Activated B cell treated with CpG ODN at 0.5 μM for 24 hours (primary cell): ENCODE measurements around the gene RUFY1. TPM values are rescaled to one million over a fixed set of nuclear protein-coding genes. Genes with fewer than 3 reads are reported as not detected.
A peak's percentile ranks its signal among the peaks of the same experiment; 100 is the strongest.
"Not testable (repeated sequence)": the region's sequence is repeated elsewhere in the genome, so short reads cannot be mapped to it uniquely, and the experiment has no call there.

Experiments used
- ATAC-seq: fragments of 200-7000 bp; cut with Tn5 transposase; one replicate; pipeline ENCODE4 v1.10.0; 2021; ENCODE audit warnings: low read depth, mild to moderate bottlenecking, moderate library complexity
- CTCF ChIA-PET: fragments of 350-600 bp; sonication (Branson Sonifier 250); formaldehyde crosslinking; loops from one replicate; lab custom pipeline; 2021; ENCODE audit warnings: antibody characterized with exemption; lab: Charles Lee
- POLR2A ChIA-PET: fragments of 350-600 bp; sonication (Branson Sonifier 250); formaldehyde crosslinking; loops from one replicate; lab custom pipeline; 2021; ENCODE audit warnings: antibody characterized with exemption; lab: Charles Lee
- DNase-seq: peaks from one replicate; pipeline ENCODE4 v3.0.0; 2022
- H3K27ac Mint-ChIP-seq: one replicate; pipeline ENCODE4 v1.8.0; 2020; ENCODE audit warnings: mixed read lengths
- H3K27me3 Mint-ChIP-seq: one replicate; pipeline ENCODE4 v1.8.0; 2021; ENCODE audit warnings: mixed read lengths
- H3K36me3 Mint-ChIP-seq: one replicate; pipeline ENCODE4 v1.8.0; 2021; ENCODE audit warnings: low read depth, mixed read lengths
- H3K4me1 Mint-ChIP-seq: one replicate; pipeline ENCODE4 v1.8.0; 2021; ENCODE audit warnings: mixed read lengths
- H3K4me3 Mint-ChIP-seq: one replicate; pipeline ENCODE4 v1.8.0; 2020; ENCODE audit warnings: mild to moderate bottlenecking, mixed read lengths
- H3K9me3 Mint-ChIP-seq: one replicate; pipeline ENCODE4 v1.8.0; 2020; ENCODE audit warnings: mixed read lengths
- CTCF ChIP-seq: fragments of 200-600 bp; IDR thresholded peaks from one replicate; pipeline ENCODE4 v1.8.0; 2022; ENCODE audit warnings: antibody characterized with exemption, mild to moderate bottlenecking
- intact Hi-C: fragments of 100-400 bp; cut with micrococcal nuclease; formaldehyde crosslinking; loops from one replicate; pipeline ENCODE4 v1.15.1; 2024
- total RNA-seq: library from RNA; stranded (reverse); gene quantifications from 2 replicates; pipeline ENCODE4 v1.2.3, GENCODE V29; 2022

RUFY1 gene
- total RNA-seq, 1 donor from 2014 or later: 95.8 TPM

GRCh38 chr5:179623003-179623905, 72.9 kb downstream of the RUFY1 start, which contains the start of gene HNRNPH1:
HNRNPH1 (minus strand) TSS chr5:179623671; CDS start chr5:179623133, 538 bp downstream.
- DNase-seq (peak; percentile 93), ATAC-seq (peak; percentile 80)
- no peaks in the 10 kb centered on the region for H3K27me3 Mint-ChIP-seq
- peaks cover 50% of the 10 kb centered on the region for H3K4me1 Mint-ChIP-seq
- H3K36me3 Mint-ChIP-seq: peaks cover 51% of the 10 kb centered on the region
- peak within 1 kb of the TSS; percentile 99 for H3K27ac Mint-ChIP-seq
- POLR2A ChIA-PET: interaction anchor here (0.5 to 6.8 kb wide), 39 partner anchors 10 to 1638 kb away, joined by 3 to 93 read pairs (median 5); partner anchors contain the start of genes CANX, CBY3, HNRNPAB and LTC4S
- H3K4me3 Mint-ChIP-seq: peak within 1 kb of the TSS; percentile 98
- CTCF ChIA-PET: interaction anchor here (0.7 to 2.9 kb wide), 6 partner anchors 9 to 245 kb away, joined by 3 to 9 read pairs (median 3); no protein-coding TSS in a partner anchor
- H3K9me3 Mint-ChIP-seq: no peaks in the 10 kb centered on the region
- no peak for TF ChIP-seq CTCF
- intact Hi-C loops: loop anchor here (1.0 to 10.0 kb wide), 8 partner anchors 55 to 1491 kb away; partner anchors contain the start of genes CANX, LTC4S, MAML1 and RMND5B

GRCh38 chr5:179623906-179624741, 73.8 kb downstream of the RUFY1 start:
- Mint-ChIP-seq H3K4me1 (peaks cover 42% of the 10 kb centered on the region), H3K4me3 (peak overlapping the region; percentile 98), H3K9me3 (no peaks in the 10 kb centered on the region), H3K27me3 (no peaks in the 10 kb centered on the region), H3K36me3 (peaks cover 44% of the 10 kb centered on the region), H3K27ac (peak overlapping the region; percentile 99)
- ChIA-PET POLR2A (interaction anchor here (0.5 to 6.8 kb wide), 35 partner anchors 9 to 1637 kb away, joined by 3 to 93 read pairs (median 5); partner anchors contain the start of genes CANX, CBY3, HNRNPAB and LTC4S), CTCF (interaction anchor here (0.7 to 2.9 kb wide), 4 partner anchors 9 to 244 kb away, joined by 3 to 9 read pairs (median 3); no protein-coding TSS in a partner anchor)
- no peak for TF ChIP-seq CTCF
- ATAC-seq (peak; percentile 8), DNase-seq (no peak)
- intact Hi-C loops: loop anchor here (1.0 to 10.0 kb wide), 8 partner anchors 54 to 1492 kb away; partner anchors contain the start of genes CANX, LTC4S, MAML1 and RMND5B

- H3K4me1 Mint-ChIP-seq: peaks cover 37% of the 10 kb centered on the region
- no peak for ATAC-seq
- intact Hi-C loops: loop anchor here (5.0 to 10.0 kb wide), 3 partner anchors 170 to 1493 kb away; partner anchors contain the start of genes LTC4S and RMND5B
These were observed 74.5 kb downstream of the RUFY1 start for GRCh38 chr5:179624841-179625271.

GRCh38 chr5:179633501-179634369, 83.4 kb downstream of the RUFY1 start:
- intact Hi-C loops, H3K27me3 Mint-ChIP-seq, H3K4me1 Mint-ChIP-seq, H3K27ac Mint-ChIP-seq, H3K9me3 Mint-ChIP-seq, DNase-seq, H3K36me3 Mint-ChIP-seq, H3K4me3 Mint-ChIP-seq: not testable (repeated sequence)
- ChIA-PET POLR2A (interaction anchor here (0.7 to 1.2 kb wide), 2 partner anchors 10 to 16 kb away, joined by 6 to 15 read pairs; partner anchors contain the start of gene HNRNPH1), CTCF (interaction anchor here (1.8 kb wide), 1 partner anchor 11 kb away, joined by 9 read pairs; the partner anchor contains the start of gene HNRNPH1)
- ATAC-seq: peak; percentile 75

More at GRCh38 chr5:179624841-179625271, 74.5 kb downstream of the RUFY1 start:
- H3K27ac Mint-ChIP-seq: peak overlapping the region; percentile 99
- no peaks in the 10 kb centered on the region for H3K9me3 Mint-ChIP-seq
- TF ChIP-seq CTCF: no peak
- no peak for DNase-seq
- POLR2A ChIA-PET: interaction anchor here (0.6 to 6.8 kb wide), 9 partner anchors 14 to 1392 kb away, joined by 3 to 93 read pairs (median 26); partner anchors contain the start of genes CANX, CBY3, MAML1 and PHYKPL
- H3K4me3 Mint-ChIP-seq: peak overlapping the region; percentile 98
- no peaks in the 10 kb centered on the region for H3K27me3 Mint-ChIP-seq
- CTCF ChIA-PET: no interaction called here
- H3K36me3 Mint-ChIP-seq: peaks cover 39% of the 10 kb centered on the region

- H3K27me3 Mint-ChIP-seq, H3K4me1 Mint-ChIP-seq, H3K9me3 Mint-ChIP-seq, intact Hi-C loops, CTCF ChIA-PET, DNase-seq, H3K36me3 Mint-ChIP-seq, H3K4me3 Mint-ChIP-seq, H3K27ac Mint-ChIP-seq, POLR2A ChIA-PET: not testable (repeated sequence)
- peak; percentile 96 for ATAC-seq
These were observed 84.2 kb downstream of the RUFY1 start for GRCh38 chr5:179634370-179635172.

- ATAC-seq, H3K9me3 Mint-ChIP-seq, DNase-seq, H3K4me1 Mint-ChIP-seq, H3K4me3 Mint-ChIP-seq, H3K27ac Mint-ChIP-seq, POLR2A ChIA-PET, CTCF ChIA-PET, H3K27me3 Mint-ChIP-seq, H3K36me3 Mint-ChIP-seq: not testable (repeated sequence)
- intact Hi-C loops: loop anchor here (2.0 kb wide), 1 partner anchor 20 kb away; no protein-coding TSS in a partner anchor
These were observed 88.9 kb downstream of the RUFY1 start for GRCh38 chr5:179639296-179639695.

GRCh38 chr5:179641745-179642144, 91.4 kb downstream of the RUFY1 start:
- CTCF ChIA-PET, H3K27me3 Mint-ChIP-seq, DNase-seq, ATAC-seq, H3K4me3 Mint-ChIP-seq, H3K9me3 Mint-ChIP-seq, intact Hi-C loops, H3K4me1 Mint-ChIP-seq, H3K27ac Mint-ChIP-seq, H3K36me3 Mint-ChIP-seq, POLR2A ChIA-PET: not testable (repeated sequence)
